WTC11 (cell line): Measurements from ENCODE around the gene GYS1. TPM values are rescaled to one million over a fixed set of nuclear protein-coding genes. Genes with fewer than 3 reads are reported as not detected.

Source experiments
- ATF1 ChIP-seq: sonication (generic); formaldehyde crosslinking; IDR thresholded peaks from 2 replicates; pipeline ENCODE4 v1.8.1; 2023; ENCODE audit warnings: mild to moderate bottlenecking, moderate library complexity, missing genetic modification reagents
- CDX4 ChIP-seq: fragments of 250-450 bp; sonication (Bioruptor Pico); IDR thresholded peaks from 2 replicates; pipeline ENCODE4 v1.9.0; 2021; ENCODE audit warnings: moderate library complexity, mild to moderate bottlenecking, inconsistent platforms, borderline replicate concordance
- EMX1 ChIP-seq: fragments of 250-450 bp; sonication (Bioruptor Pico); IDR thresholded peaks from 2 replicates; pipeline ENCODE4 v1.8.0; 2021; ENCODE audit warnings: mild to moderate bottlenecking
- ESRRA ChIP-seq: sonication (generic); formaldehyde crosslinking; IDR thresholded peaks from 2 replicates; pipeline ENCODE4 v1.8.1; 2022; ENCODE audit warnings: mild to moderate bottlenecking, missing genetic modification reagents, borderline replicate concordance
- FOXK1 ChIP-seq: sonication (generic); formaldehyde crosslinking; IDR thresholded peaks from 2 replicates; pipeline ENCODE4 v1.8.0; 2022; ENCODE audit warnings: mild to moderate bottlenecking, moderate library complexity, missing genetic modification reagents
- HMGXB4 ChIP-seq: sonication (generic); formaldehyde crosslinking; IDR thresholded peaks from 2 replicates; pipeline ENCODE4 v1.8.1; 2023; ENCODE audit warnings: mild to moderate bottlenecking, moderate library complexity, missing genetic modification reagents
- JUN ChIP-seq: sonication (generic); formaldehyde crosslinking; IDR thresholded peaks from 2 replicates; pipeline ENCODE4 v1.8.0; 2023; ENCODE audit warnings: mild to moderate bottlenecking, missing genetic modification reagents
- NFATC4 ChIP-seq: fragments of 250-450 bp; sonication (Bioruptor Pico); IDR thresholded peaks from 2 replicates; pipeline ENCODE4 v1.9.0; 2021; ENCODE audit warnings: mild to moderate bottlenecking
- NFE2L1 ChIP-seq: sonication (generic); formaldehyde crosslinking; IDR thresholded peaks from 2 replicates; pipeline ENCODE4 v1.8.1; 2023; ENCODE audit warnings: missing genetic modification reagents
- NFYB ChIP-seq: sonication (generic); formaldehyde crosslinking; conservative IDR thresholded peaks from 2 replicates; pipeline ENCODE4 v1.8.0; 2022; ENCODE audit warnings: low read depth, missing genetic modification reagents
- SOX15 ChIP-seq: fragments of 250-450 bp; sonication (Bioruptor Pico); IDR thresholded peaks from 2 replicates; pipeline ENCODE4 v1.9.0; 2021; ENCODE audit warnings: mild to moderate bottlenecking
- SP1 ChIP-seq: sonication (generic); formaldehyde crosslinking; conservative IDR thresholded peaks from 2 replicates; pipeline ENCODE4 v1.8.1; 2022; ENCODE audit warnings: missing genetic modification reagents
- STAT6 ChIP-seq: sonication (generic); formaldehyde crosslinking; conservative IDR thresholded peaks from 2 replicates; pipeline ENCODE4 v1.8.1; 2023; ENCODE audit warnings: mild to moderate bottlenecking, low read depth, missing genetic modification reagents, moderate library complexity
- TEAD4 ChIP-seq: sonication (generic); formaldehyde crosslinking; IDR thresholded peaks from 2 replicates; pipeline ENCODE4 v1.8.0; 2022; ENCODE audit warnings: mild to moderate bottlenecking, missing genetic modification reagents
- TP53 ChIP-seq: sonication (generic); formaldehyde crosslinking; IDR thresholded peaks from 2 replicates; pipeline ENCODE4 v1.8.1; 2023; ENCODE audit warnings: mild to moderate bottlenecking, missing genetic modification reagents
- ZNF138 ChIP-seq: sonication (generic); formaldehyde crosslinking; conservative IDR thresholded peaks from 2 replicates; pipeline ENCODE4 v1.8.1; 2022; ENCODE audit warnings: mild to moderate bottlenecking, moderate library complexity, missing genetic modification reagents
- ZNF317 ChIP-seq: sonication (generic); formaldehyde crosslinking; IDR thresholded peaks from 2 replicates; pipeline ENCODE4 v1.8.1; 2023; ENCODE audit warnings: low read depth, mild to moderate bottlenecking, moderate library complexity, missing genetic modification reagents, borderline replicate concordance
- ZNF396 ChIP-seq: fragments of 250-450 bp; sonication (Bioruptor Pico); IDR thresholded peaks from 2 replicates; pipeline ENCODE4 v1.8.0; 2021; ENCODE audit warnings: mild to moderate bottlenecking, moderate library complexity, borderline replicate concordance
- ZNF423 ChIP-seq: fragments of 250-450 bp; sonication (Bioruptor Pico); IDR thresholded peaks from 2 replicates; pipeline ENCODE4 v2.1.2; 2022; ENCODE audit warnings: mild to moderate bottlenecking, moderate library complexity
- ZNF425 ChIP-seq: fragments of 250-450 bp; sonication (Bioruptor Pico); conservative IDR thresholded peaks from 2 replicates; pipeline ENCODE4 v1.9.0; 2021; ENCODE audit warnings: mild to moderate bottlenecking
- ZSCAN18 ChIP-seq: fragments of 250-450 bp; sonication (Bioruptor Pico); IDR thresholded peaks from 2 replicates; pipeline ENCODE4 v2.1.2; 2022; ENCODE audit warnings: mild to moderate bottlenecking, moderate library complexity
- total RNA-seq: library from RNA; stranded (reverse); gene quantifications from 3 replicates; pipeline ENCODE4 v1.2.3, GENCODE V29; 2021
- TF ChIP-seq, protein P1 (sequence below): sonication (generic); formaldehyde crosslinking; IDR thresholded peaks from 2 replicates; pipeline ENCODE4 v1.8.1; 2023; ENCODE audit warnings: mild to moderate bottlenecking, missing genetic modification reagents, borderline replicate concordance
- TF ChIP-seq, protein P2 (sequence below): sonication (generic); formaldehyde crosslinking; IDR thresholded peaks from 2 replicates; pipeline ENCODE4 v1.8.0; 2023; ENCODE audit warnings: mild to moderate bottlenecking, missing genetic modification reagents

GYS1 gene
- total RNA-seq, 1 experiment from 2014 or later: 52.0 TPM

DNA sequence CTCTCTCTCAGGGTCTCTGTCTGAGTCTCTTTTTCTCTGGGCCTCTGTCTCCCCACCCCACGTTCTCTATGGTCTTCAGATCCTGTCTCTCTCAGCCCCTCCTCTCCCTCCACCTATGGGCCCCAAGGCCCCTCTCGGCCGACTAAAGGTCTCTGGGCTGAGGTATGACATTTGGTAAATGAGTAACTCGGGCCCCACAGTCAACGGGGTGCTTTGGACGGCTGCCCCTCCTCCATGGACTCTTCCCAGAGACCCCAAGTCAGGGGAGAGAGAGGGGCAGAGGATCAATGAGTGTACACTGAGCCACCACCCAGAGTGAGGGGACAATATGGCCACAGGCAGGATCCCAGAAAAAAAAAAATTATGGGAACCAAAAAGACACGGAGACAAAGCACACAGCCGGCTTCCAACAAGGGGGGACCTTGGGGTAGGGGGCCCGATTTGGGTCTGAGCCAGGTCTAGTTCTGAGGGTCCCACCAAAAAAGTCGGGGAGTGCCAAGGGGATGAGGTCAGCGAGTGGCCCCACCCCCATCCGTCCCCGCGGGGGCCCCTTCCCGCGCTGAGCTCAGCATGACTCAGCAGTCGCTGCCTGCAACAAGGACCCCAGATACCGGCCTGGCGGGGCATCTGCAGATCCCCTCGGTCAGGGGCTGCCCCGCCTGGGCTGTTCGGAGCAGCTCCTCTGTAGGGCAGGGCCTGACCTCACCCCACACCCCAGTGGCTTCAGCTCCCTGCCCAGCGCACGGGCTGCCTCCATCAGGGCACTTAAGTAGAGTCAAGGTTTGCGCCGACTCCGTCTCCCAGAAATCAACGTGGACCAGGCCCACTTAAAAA is 29.5 kb downstream of the GYS1 start (continued):
- TF ChIP-seq NFYB (no peak), ZNF138 (CRISPR knock-in tag) (no peak), ESRRA (CRISPR knock-in tag) (no peak), ZNF423 (CRISPR knock-in tag) (peak; percentile 73), ZSCAN18 (no peak), EMX1 (CRISPR knock-in tag) (peak; percentile 74; the same call in 1 of the 2 replicates), ZNF396 (CRISPR knock-in tag) (no peak), STAT6 (CRISPR knock-in tag) (no peak), TP53 (CRISPR knock-in tag) (no peak), TEAD4 (CRISPR knock-in tag) (no peak), ZNF425 (CRISPR knock-in tag) (no peak), JUN (CRISPR knock-in tag) (no peak), ATF1 (CRISPR knock-in tag) (no peak), SP1 (CRISPR knock-in tag) (peak; percentile 48; the same call in 1 of the 2 replicates), CDX4 (CRISPR knock-in tag) (no peak), NFATC4 (CRISPR knock-in tag) (no peak), ZNF317 (CRISPR knock-in tag) (no peak), FOXK1 (peak; percentile 68; the same call in 1 of the 2 replicates), NFE2L1 (CRISPR knock-in tag) (peak; percentile 98), HMGXB4 (CRISPR knock-in tag) (no peak), SOX15 (CRISPR knock-in tag) (no peak)
- TF ChIP-seq, protein P1, sequence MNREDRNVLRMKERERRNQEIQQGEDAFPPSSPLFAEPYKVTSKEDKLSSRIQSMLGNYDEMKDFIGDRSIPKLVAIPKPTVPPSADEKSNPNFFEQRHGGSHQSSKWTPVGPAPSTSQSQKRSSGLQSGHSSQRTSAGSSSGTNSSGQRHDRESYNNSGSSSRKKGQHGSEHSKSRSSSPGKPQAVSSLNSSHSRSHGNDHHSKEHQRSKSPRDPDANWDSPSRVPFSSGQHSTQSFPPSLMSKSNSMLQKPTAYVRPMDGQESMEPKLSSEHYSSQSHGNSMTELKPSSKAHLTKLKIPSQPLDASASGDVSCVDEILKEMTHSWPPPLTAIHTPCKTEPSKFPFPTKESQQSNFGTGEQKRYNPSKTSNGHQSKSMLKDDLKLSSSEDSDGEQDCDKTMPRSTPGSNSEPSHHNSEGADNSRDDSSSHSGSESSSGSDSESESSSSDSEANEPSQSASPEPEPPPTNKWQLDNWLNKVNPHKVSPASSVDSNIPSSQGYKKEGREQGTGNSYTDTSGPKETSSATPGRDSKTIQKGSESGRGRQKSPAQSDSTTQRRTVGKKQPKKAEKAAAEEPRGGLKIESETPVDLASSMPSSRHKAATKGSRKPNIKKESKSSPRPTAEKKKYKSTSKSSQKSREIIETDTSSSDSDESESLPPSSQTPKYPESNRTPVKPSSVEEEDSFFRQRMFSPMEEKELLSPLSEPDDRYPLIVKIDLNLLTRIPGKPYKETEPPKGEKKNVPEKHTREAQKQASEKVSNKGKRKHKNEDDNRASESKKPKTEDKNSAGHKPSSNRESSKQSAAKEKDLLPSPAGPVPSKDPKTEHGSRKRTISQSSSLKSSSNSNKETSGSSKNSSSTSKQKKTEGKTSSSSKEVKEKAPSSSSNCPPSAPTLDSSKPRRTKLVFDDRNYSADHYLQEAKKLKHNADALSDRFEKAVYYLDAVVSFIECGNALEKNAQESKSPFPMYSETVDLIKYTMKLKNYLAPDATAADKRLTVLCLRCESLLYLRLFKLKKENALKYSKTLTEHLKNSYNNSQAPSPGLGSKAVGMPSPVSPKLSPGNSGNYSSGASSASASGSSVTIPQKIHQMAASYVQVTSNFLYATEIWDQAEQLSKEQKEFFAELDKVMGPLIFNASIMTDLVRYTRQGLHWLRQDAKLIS: no peak
- TF ChIP-seq, protein P2, sequence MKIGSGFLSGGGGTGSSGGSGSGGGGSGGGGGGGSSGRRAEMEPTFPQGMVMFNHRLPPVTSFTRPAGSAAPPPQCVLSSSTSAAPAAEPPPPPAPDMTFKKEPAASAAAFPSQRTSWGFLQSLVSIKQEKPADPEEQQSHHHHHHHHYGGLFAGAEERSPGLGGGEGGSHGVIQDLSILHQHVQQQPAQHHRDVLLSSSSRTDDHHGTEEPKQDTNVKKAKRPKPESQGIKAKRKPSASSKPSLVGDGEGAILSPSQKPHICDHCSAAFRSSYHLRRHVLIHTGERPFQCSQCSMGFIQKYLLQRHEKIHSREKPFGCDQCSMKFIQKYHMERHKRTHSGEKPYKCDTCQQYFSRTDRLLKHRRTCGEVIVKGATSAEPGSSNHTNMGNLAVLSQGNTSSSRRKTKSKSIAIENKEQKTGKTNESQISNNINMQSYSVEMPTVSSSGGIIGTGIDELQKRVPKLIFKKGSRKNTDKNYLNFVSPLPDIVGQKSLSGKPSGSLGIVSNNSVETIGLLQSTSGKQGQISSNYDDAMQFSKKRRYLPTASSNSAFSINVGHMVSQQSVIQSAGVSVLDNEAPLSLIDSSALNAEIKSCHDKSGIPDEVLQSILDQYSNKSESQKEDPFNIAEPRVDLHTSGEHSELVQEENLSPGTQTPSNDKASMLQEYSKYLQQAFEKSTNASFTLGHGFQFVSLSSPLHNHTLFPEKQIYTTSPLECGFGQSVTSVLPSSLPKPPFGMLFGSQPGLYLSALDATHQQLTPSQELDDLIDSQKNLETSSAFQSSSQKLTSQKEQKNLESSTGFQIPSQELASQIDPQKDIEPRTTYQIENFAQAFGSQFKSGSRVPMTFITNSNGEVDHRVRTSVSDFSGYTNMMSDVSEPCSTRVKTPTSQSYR (CRISPR knock-in tag): 0 out of 2 replicates have a peak, but pooled peaks have one; percentile 72
